Measurements from ENCODE around the gene NPAS1. TPM values are rescaled to one million over a fixed set of nuclear protein-coding genes. Genes with fewer than 3 reads are reported as not detected.

Gene NPAS1, protein sequence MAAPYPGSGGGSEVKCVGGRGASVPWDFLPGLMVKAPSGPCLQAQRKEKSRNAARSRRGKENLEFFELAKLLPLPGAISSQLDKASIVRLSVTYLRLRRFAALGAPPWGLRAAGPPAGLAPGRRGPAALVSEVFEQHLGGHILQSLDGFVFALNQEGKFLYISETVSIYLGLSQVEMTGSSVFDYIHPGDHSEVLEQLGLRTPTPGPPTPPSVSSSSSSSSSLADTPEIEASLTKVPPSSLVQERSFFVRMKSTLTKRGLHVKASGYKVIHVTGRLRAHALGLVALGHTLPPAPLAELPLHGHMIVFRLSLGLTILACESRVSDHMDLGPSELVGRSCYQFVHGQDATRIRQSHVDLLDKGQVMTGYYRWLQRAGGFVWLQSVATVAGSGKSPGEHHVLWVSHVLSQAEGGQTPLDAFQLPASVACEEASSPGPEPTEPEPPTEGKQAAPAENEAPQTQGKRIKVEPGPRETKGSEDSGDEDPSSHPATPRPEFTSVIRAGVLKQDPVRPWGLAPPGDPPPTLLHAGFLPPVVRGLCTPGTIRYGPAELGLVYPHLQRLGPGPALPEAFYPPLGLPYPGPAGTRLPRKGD
- 0.95 TPM for polyA plus RNA-seq (2013, experiment 1 of 2; ENCODE audit: insufficient read length)
- polyA plus RNA-seq (2013, experiment 2 of 2; ENCODE audit: insufficient read length) = 1.7 TPM

DNA sequence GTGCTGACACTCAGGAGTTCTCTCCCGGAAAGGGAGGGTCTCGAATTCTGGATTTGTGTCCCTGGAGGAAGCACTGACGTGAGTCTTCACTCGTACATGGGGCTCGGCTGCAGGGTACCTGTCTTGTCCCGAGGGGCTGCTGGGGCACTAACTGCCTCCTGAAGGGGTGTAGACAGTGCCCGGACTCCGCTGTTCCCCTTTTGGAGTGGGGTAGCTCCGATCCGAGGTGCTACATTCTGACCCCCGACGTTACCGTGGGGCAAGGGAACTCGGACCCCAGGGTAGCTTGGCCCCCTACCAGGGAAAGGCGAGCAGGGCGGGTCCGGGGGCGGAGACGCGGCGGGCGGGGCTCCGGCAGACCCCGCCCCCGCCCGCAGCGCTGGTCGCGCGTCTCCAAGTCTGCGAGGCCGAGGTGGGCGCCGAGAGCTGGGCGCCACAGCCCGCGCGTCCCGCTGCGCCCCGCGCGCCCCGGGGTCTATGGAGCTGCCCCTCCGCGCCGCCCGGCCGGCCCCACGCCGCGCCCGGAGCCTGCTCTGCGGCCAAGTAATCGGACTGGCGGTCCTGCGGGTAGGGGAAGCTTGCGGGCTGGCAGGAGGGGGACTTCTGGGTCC is at the start of gene NPAS1:
TSS of gene NPAS1 (plus strand) at position 407 of the 611 bp plus-strand sequence. CDS start 1,211 bp downstream, outside the sequence.
- DNase-seq = no peak

DNA sequence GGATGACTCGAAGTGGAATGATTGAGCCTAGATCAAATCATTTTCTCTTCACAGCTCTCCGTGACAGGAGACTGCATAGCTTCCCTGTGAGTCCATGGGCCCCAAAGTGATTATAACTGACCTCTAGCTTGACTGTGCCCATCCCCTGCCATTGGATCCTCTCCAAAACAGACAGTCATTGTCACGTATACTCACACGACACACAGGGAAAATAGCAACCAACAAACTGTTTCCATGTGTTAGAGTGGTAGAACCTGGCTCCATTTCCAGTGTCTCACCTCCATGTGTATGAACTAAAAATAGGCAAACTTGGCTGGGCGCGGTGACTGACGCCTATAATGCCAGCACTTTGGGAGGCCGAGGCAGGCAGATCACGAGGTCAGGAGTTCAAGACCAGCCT is 48.8 kb upstream of the NPAS1 start:
- DNase-seq = peak; percentile 84

DNA sequence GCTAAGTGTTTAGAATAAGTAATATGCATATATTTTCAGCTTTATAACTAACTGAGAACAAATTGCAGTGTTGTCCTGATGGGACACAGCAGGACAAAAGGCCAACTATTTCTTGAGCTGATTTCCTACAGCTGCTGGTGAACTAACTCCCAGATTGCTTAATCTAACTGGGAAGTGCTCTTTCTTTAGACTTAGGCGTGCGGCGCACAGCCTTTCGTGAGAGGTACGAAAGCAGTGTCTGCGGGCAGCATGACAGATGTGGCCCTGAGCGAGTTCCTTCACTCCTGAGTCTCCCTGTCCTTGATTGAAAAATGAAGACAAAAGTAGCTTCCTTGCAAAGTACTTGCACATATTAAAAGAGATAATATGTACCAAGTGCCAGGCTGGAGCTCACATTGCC is 47.3 kb upstream of the NPAS1 start:
- DNase-seq = no peak

DNA sequence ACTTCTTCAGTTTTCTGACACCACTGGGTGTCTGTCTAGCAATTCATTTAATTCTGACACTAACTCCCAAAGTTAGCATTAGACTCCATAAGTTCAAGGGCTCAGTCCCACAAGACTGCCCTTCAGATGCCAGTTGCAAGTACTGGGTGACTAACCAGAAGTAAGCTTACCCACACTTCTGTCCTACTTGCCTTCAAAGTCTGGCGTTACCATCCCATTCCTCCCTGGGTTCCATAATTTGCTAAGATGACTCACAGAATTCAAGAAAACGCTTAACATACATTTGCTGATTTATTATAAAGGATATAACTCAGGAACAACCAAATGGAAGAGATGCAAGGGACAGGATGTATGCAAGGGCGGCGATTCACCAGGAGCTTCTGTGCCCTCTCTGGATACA is 45.5 kb upstream of the NPAS1 start:
- peak; percentile 42 for DNase-seq

DNA sequence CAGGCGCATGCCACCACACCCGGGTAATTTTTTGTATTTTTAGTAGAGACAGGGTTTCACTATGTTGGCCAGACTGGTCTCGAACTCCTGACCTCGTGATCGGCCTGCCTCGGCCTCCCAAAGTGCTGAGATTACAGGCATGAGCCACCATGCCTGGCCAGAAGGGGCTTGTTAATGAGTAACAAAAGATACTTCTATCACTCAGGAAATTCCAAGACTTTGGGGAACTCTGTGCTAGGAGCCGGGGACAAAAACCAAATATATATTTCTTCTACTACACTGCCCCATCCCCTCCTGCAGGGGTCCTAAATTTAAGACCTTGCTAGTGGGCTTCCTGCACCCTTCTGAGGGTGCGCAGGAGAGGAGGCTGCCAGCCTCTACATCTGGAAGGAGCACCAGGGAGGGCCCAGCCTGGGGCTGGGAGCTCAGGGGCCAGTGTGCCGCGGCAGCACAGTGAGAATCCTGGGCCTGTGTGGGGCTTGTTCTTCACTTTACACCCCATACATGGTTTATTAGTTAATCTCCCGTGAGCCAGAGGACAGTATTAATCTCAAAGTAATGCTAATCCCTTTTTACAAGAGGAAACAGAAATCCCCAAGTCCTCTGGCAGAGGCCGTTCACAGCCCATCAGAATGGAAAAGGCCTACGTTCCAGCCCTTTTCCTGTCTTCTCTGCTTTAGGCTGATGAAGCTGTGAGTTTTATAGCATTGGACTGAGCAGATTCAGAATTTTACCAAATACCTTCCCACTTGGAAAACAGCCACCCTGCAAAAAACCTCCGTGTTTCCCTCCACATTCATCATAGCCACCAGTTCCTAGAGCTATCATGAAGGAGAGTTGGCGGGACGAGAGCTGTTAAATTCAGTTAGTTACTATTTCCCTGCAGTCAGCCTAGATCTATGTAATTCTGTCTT is 44.4 kb upstream of the NPAS1 start:
- peak; percentile 51 for DNase-seq

DNA sequence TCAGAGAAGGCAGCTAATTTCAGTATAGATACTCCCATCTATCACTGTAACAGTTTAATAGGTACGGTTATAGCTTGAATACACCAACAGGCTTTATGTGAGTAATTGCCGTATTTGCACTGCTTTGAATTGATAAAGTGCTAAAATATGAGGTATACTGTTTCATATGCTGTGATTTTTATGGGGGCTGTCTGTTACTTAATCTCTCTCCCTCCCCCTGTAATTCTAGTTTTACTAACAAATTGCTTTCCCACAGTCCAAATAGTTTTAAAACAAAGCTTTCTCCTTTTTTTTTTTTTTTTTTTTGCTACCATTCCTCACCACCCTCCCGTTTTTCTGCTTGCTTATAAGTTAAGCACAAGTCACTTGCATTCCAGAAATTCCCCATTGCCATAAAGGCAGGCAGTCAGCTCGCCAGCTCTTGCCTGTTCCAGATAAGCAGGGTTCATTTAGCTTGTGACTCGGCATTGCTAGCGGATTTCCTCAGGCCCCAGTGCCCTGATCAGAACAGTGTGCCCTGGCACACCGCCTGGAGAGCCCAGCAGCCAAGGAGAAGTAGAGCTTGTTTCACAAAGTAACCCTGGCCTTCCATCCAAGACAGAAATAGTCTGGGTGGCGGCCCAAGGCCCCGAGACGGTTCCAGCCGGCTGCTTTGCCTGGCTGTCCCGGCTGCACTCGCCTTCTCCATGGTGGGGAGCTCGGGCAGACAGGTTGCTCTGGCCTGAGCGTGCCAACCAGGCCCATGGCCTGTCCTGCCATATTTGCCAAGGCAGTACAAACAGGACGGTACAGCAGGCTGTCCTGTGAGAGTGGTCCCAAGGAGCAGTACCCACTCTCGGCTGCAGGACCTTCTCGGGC is 43.5 kb upstream of the NPAS1 start:
- peak; percentile 95 for DNase-seq

DNA sequence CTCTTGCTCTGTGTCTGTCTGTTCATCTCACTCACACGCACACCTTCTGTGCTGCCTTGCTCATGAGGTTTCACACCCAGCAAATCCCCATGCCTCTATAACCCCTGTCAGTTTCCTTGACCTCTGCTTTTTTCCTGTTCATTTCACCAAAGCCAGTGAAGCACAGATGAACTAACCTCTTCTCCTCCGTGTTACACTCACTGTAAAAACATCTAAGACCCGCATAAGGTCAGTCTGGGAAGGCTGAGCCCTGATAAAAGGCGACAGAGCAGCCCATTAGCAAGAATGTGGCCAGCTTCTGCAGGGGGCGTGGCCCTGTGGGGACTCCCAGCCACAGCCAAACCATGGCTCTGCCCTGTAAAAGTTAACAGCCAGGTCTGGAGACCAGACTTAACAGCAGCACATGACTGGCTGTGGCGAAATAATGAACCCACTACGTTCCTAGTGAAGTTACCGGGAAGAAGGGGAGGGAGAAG is 42.8 kb upstream of the NPAS1 start:
- DNase-seq = peak; percentile 69

DNA sequence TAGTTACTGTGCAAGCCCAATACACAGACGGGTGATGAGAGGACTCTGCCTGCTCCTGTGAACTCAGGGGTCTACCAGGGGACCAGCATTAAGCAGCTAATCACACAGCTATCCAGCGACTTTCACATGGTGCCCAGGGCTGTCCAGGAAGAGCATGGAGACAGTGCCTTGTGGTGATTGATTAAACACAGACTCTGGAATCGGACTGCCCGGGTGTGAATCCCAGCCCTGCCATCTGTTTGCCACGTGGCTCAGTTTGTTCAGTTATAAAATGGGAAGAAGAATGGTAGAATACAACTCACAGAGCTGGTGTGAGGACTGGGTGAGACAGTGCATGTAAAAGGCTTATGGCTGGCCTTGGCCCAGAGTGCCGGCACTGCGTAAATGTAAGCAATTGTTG is 42.1 kb upstream of the NPAS1 start:
- peak; percentile 20 for DNase-seq

DNA sequence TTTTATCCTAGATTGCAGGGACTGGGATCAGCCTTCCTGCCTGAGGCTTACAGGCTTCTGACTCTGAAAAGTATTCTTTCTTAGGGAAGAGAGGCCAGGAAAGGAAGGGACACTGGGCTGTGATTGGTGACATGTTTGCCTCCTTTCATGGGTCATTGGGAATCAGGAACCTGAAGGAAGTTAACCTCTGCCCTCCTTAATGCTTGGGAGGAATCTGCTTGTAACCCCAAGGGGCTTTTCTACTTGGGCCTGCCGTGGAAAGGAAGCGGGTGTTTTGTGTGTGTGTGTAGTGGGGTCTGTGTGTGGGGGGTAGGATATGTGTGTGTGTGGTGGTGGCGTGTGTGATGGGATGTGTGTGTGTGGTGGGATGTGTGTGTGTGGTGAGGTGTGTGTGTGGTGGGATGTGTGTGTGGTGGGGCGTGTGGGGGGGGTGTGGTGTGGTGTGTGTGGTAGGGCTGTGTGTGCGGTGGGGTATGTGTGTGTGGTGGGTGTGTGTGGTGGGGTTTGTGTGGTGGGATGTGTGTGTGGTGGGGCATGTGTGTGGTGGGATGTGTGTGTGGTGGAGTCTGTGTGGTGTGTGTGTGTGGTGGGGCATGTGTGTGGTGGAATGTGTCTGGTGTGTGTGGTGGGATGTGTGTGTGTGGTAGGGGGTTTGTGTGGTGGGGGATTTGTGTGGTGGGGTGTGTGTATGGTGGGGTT is 41.3 kb upstream of the NPAS1 start:
- no peak for DNase-seq

DNA sequence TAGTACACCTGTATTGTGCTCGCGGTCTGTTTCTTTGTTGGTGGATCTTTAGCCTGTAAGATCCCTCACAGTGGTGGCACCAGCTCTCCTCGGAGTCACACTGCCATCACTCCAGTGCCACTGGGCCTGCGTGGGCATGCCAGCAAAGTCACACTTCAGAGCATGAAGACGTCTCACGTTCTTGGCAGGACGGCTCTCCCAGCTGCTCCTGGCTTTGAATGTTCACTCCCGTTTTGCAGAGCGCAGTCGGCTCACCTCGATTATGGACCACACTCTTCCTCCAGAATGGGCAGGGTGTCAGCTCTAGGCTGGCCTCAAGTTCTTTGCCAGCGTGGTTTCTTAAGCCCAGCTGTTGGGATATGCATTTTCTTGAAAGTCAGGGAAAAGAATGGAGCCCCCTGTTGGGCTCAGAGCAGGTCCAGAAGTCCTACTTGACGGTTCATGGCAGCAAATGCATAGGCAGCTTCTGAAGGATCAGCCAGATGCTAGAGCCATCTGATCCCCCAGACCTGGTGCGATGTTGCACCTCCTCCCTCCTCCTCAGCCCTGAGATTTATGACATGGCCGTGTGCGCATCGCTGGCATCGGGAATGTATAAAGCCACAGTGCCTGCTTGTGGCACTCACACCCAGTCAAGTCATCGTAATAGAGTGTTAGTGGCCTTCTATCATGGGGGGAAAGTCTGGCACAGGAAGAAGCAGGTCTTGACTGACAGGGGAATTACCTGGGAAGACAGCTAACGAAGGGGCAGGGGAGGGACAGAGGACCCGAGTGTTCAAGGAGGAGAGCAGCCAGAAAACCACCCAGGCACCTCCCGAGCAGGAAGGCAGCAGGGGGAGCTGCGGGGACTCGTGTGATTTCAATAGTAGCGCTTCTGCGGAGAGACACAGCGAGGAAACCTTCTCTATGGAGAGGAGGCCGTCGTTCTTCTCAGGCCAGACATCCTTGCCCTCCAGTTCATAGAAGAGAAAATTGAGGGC is 40.2 kb upstream of the NPAS1 start:
- DNase-seq = no peak

DNA sequence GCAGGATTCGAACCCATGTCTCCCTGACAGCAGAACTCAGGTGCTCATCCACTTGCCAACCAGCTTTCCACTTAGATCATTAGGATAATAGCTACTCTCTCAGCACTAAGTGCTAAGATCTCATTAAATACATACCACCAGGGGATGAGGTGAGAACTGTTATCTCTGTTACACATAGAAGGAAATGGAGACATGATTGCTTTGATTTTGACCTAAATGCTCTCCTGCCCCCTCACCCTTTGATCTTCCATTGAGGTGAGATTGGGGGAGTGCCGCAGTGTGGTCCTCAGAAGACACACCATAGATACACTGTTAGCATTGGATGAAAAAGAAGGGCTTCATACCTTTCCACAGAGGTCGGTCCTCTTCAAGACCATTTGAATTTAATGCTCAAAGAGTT is 38.9 kb upstream of the NPAS1 start:
- DNase-seq = no peak

DNA sequence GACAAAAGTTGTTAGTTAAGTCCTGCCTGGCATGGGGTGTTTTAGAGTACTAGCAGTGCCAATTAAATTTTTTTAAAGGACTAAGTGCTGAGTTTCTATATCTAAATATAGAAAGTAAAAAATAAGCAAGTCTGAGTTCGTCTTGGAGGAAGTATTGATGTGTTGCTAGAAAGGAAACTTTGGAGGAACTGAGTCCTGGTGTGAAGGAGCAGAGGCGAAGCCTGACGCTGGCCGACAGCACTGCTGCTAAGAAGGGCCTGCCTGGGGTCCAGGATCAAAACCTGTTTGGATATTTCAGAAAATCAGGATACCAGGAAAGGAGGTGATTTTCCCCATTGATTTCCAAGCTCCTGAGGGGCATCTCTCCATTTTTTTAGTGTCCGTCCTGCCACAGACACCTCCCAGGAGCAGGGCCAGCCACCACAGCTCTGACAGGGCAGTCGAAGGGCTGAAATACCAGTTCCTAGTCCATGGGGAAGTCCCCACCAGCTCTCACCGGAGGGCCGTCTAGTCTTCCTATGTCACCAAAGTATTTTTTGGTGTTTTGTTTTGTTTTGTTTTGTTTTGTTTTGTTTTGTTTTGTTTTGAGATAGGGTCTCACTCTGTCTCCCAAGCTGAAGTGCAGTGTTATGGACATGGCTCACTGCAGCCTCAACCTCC is 38.2 kb upstream of the NPAS1 start:
- DNase-seq = no peak

DNA sequence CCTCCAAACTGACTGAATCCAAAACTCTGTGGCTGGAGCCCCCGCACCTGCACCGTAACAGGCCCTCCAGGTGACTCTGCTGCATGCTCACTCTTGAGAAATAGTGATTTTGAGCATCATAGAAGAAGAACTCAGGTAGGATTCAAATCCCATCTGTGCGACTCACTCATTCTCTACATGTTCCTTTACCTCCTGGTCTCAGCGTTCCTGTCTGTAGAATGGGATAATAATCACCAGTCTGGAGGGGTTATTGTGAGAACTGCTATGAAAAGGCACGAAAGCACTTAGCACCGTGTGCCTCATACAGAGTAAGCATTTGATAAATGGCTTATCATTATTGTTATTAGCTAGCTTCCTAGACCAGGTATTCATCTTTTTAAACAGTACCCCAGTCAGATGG is 36.5 kb upstream of the NPAS1 start:
- no peak for DNase-seq

DNA sequence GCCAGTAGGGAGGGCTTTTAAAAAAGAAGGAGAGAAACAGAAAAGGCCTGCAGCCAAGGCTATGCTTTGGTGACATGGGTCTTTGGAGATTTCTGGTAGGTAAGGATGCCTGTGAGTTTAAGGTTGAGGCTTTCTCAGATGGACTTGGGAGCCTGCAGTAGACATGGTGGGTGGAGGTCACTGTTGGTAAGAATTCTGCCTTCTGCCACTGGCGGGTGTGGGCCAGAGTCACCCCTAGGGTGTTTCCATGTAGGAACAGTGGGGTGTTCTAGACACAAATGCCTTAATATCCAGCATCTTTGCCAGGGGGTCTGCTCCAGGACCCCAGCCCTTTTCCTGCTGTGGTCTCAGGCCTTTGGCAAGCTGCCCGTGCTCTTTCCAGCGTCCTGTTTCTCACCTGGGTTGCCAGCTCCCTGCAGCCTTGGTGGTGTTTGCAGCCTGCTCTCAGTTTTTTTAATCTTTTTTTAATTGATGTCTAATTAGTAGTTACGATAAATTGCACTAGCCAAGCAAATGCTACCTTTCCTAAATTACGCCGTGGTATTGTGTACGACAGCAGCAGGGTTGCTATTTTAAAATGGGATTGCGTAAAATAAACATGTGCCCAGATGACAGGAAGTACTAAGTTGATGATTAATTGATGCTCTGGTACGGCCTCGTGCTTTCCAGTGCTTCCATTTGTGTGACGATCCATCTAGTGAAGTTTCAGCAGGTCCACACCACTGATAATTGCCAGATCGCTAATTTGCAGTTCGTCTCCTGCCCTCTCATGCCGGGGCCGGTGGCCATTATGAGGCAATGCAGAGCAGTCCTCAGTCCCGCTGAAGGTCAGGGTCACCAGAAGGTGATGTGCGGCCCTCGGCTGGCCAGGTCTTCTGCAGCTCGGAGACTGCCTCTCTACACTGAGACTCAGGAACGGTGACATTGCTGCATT is 35.3 kb upstream of the NPAS1 start:
- DNase-seq = peak; percentile 66

DNA sequence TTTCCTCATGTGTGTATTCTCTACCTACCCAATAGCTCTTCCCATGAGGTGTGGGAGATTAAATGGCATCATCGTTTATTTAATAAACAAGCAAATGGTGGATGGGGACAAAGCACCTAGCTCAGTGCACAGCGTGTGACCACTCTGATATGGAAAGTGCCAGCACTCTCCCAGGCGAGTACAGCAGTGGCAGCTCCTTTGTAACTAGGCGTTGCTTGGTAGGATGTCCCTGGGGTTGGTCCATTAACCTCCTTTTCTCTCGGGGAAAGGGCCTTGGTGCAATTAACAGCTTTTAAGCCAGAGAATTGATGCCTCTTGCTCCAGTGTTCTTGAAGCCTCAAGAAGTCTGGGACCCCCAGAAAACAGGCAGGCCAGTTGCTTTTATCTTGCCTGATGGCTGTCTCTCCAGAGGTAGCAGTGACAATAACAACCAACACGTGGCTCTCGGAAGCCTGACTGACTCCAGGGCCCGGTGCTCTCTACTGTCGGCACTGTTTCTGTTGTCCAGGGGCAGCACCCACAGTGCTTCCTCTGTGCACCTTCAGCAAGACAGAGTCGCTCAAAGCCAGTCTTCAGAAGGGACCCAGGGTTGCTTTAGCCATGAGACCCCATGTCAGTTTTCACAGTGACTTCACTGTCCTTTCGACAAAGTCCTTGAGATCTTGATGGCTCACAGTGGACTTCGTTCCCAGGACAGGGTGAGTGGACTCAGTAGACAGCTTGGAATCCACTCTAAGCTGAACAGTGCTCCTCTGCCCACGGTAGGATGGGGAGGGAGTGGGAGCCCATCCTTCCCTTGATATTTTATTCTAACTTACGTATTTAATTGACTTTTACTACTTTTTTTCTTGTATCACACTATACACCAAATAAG is 33.9 kb upstream of the NPAS1 start:
- no peak for DNase-seq

DNA sequence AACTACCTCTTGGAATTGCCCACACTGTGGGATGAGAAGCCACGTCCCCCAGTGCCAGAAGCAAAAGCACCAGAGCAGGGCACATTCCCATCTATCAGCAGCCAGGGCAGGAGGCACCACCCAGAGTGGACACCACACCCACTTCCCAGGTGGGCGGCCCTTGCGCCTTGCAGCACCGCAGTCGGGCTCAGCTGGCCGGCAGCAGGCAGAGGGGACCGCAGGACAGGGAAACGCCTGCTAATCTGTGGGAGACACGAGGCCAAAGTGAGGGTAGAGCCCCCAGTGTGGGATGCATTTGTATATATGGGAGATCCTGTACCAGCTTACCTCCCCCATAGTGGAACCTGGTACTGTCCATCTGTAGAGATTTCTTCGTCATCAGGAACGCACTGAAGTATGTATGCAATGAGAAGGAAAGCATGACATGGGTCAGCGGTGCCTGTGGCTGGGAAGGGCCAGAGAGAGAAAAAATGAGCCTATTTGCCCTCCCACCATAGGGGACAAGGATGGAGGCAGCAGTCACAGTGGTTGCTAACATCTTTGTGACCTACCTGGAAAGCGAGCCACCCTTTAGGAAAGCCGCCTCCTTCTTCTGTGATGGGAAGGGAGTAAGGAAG is 30.9 kb upstream of the NPAS1 start:
- no peak for DNase-seq
